ENCODE measurements around the gene MLNR. TPM values are rescaled to one million over a fixed set of nuclear protein-coding genes. Genes with fewer than 3 reads are reported as not detected.
A peak's percentile ranks its signal among the peaks of the same experiment; 100 is the strongest.

Gene MLNR
- total RNA-seq, 1 experiment from 2014 or later, result not detected

DNA sequence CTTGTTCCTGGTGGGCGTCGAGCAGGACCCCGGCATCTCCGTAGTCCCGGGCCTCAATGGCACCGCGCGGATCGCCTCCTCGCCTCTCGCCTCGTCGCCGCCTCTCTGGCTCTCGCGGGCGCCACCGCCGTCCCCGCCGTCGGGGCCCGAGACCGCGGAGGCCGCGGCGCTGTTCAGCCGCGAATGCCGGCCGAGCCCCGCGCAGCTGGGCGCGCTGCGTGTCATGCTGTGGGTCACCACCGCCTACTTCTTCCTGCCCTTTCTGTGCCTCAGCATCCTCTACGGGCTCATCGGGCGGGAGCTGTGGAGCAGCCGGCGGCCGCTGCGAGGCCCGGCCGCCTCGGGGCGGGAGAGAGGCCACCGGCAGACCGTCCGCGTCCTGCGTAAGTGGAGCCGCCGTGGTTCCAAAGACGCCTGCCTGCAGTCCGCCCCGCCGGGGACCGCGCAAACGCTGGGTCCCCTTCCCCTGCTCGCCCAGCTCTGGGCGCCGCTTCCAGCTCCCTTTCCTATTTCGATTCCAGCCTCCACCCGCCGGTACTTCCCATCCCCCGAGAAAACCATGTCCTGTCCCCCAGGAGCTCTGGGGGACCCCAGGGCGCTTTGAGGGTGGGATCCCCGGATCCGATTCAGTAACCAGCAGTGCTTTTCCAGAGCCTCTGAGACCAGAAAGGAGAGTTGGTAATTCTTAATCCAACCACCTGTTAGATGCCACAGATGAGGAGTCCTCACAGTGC lies 885 bp downstream of the MLNR start (continued):
- TF ChIP-seq, protein P1, sequence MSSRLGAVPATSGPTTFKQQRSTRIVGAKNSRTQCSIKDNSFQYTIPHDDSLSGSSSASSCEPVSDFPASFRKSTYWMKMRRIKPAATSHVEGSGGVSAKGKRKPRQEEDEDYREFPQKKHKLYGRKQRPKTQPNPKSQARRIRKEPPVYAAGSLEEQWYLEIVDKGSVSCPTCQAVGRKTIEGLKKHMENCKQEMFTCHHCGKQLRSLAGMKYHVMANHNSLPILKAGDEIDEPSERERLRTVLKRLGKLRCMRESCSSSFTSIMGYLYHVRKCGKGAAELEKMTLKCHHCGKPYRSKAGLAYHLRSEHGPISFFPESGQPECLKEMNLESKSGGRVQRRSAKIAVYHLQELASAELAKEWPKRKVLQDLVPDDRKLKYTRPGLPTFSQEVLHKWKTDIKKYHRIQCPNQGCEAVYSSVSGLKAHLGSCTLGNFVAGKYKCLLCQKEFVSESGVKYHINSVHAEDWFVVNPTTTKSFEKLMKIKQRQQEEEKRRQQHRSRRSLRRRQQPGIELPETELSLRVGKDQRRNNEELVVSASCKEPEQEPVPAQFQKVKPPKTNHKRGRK (CRISPR knock-in tag; IDR thresholded peaks at IDR 0.05; ENCODE audit: borderline replicate concordance), result no peak
- no peak for TF ChIP-seq ATF2 (CRISPR knock-in tag; IDR thresholded peaks at IDR 0.05; ENCODE audit: borderline replicate concordance, low read depth)
- TF ChIP-seq TCF7 (CRISPR knock-in tag; IDR thresholded peaks at IDR 0.05; ENCODE audit: low read depth), result no peak
- peak; percentile 28; the same call in 1 of the 2 replicates for TF ChIP-seq MAX (CRISPR knock-in tag; IDR thresholded peaks at IDR 0.05)
- no peak for TF ChIP-seq ESRRA (CRISPR knock-in tag; IDR thresholded peaks at IDR 0.05; ENCODE audit: borderline replicate concordance)
- no peak for TF ChIP-seq FOXP4 (CRISPR knock-in tag; IDR thresholded peaks at IDR 0.05)
- no peak for TF ChIP-seq CDX4 (CRISPR knock-in tag; IDR thresholded peaks at IDR 0.05; ENCODE audit: borderline replicate concordance)
- TF ChIP-seq E2F4 (CRISPR knock-in tag; IDR thresholded peaks at IDR 0.05; ENCODE audit: borderline replicate concordance, low read depth), result no peak
- no peak; the same call in 1 of the 2 replicates for TF ChIP-seq E2F5 (CRISPR knock-in tag; IDR thresholded peaks at IDR 0.05)
- TF ChIP-seq SMAD4 (CRISPR knock-in tag; IDR thresholded peaks at IDR 0.05), result no peak
- TF ChIP-seq AR (CRISPR knock-in tag; IDR thresholded peaks at IDR 0.05), result no peak
- no peak for TF ChIP-seq ZNF396 (CRISPR knock-in tag; IDR thresholded peaks at IDR 0.05; ENCODE audit: borderline replicate concordance)
- TF ChIP-seq FOXP1 (CRISPR knock-in tag; IDR thresholded peaks at IDR 0.05; ENCODE audit: borderline replicate concordance), result 0 out of 2 replicates have a peak, but pooled peaks have one; percentile 7
- TF ChIP-seq ZBTB43 (CRISPR knock-in tag; IDR thresholded peaks at IDR 0.05), result no peak
- TF ChIP-seq, protein P2, sequence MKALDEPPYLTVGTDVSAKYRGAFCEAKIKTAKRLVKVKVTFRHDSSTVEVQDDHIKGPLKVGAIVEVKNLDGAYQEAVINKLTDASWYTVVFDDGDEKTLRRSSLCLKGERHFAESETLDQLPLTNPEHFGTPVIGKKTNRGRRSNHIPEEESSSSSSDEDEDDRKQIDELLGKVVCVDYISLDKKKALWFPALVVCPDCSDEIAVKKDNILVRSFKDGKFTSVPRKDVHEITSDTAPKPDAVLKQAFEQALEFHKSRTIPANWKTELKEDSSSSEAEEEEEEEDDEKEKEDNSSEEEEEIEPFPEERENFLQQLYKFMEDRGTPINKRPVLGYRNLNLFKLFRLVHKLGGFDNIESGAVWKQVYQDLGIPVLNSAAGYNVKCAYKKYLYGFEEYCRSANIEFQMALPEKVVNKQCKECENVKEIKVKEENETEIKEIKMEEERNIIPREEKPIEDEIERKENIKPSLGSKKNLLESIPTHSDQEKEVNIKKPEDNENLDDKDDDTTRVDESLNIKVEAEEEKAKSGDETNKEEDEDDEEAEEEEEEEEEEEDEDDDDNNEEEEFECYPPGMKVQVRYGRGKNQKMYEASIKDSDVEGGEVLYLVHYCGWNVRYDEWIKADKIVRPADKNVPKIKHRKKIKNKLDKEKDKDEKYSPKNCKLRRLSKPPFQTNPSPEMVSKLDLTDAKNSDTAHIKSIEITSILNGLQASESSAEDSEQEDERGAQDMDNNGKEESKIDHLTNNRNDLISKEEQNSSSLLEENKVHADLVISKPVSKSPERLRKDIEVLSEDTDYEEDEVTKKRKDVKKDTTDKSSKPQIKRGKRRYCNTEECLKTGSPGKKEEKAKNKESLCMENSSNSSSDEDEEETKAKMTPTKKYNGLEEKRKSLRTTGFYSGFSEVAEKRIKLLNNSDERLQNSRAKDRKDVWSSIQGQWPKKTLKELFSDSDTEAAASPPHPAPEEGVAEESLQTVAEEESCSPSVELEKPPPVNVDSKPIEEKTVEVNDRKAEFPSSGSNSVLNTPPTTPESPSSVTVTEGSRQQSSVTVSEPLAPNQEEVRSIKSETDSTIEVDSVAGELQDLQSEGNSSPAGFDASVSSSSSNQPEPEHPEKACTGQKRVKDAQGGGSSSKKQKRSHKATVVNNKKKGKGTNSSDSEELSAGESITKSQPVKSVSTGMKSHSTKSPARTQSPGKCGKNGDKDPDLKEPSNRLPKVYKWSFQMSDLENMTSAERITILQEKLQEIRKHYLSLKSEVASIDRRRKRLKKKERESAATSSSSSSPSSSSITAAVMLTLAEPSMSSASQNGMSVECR (CRISPR knock-in tag; IDR thresholded peaks at IDR 0.05; ENCODE audit: borderline replicate concordance), result no peak
- TF ChIP-seq ZNF121 (CRISPR knock-in tag; IDR thresholded peaks at IDR 0.05), result no peak
- no peak for TF ChIP-seq PREB (CRISPR knock-in tag; IDR thresholded peaks at IDR 0.05; ENCODE audit: borderline replicate concordance)
- no peak for TF ChIP-seq NR2C2 (CRISPR knock-in tag; IDR thresholded peaks at IDR 0.05)
